DND-41 (cell line): ENCODE data around the gene SYNDIG1L.

Experiments used
- EZH2 ChIP-seq: IDR thresholded peaks from 3 replicates; pipeline ENCODE4 v1.6.1; 2012; ENCODE audit warnings: borderline replicate concordance, low read depth, mild to moderate bottlenecking, moderate library complexity, low read length, inconsistent platforms; ENCODE audit not compliant: severe bottlenecking
- TF ChIP-seq, protein P1 (sequence below): IDR thresholded peaks from 2 replicates; pipeline ENCODE4 v1.5.1; 2012; ENCODE audit warnings: borderline replicate concordance, low read length, moderate library complexity, mild to moderate bottlenecking; ENCODE audit not compliant: poor library complexity, severe bottlenecking; ENCODE audit errors: extremely low read depth

GRCh38 chr14:74405663-74406062 lies 20.3 kb downstream of the SYNDIG1L start:
- TF ChIP-seq, protein P1, sequence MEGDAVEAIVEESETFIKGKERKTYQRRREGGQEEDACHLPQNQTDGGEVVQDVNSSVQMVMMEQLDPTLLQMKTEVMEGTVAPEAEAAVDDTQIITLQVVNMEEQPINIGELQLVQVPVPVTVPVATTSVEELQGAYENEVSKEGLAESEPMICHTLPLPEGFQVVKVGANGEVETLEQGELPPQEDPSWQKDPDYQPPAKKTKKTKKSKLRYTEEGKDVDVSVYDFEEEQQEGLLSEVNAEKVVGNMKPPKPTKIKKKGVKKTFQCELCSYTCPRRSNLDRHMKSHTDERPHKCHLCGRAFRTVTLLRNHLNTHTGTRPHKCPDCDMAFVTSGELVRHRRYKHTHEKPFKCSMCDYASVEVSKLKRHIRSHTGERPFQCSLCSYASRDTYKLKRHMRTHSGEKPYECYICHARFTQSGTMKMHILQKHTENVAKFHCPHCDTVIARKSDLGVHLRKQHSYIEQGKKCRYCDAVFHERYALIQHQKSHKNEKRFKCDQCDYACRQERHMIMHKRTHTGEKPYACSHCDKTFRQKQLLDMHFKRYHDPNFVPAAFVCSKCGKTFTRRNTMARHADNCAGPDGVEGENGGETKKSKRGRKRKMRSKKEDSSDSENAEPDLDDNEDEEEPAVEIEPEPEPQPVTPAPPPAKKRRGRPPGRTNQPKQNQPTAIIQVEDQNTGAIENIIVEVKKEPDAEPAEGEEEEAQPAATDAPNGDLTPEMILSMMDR, result no peak
- no peak for TF ChIP-seq EZH2
